ENCODE data around the gene UBASH3B. TPM values are rescaled to one million over a fixed set of nuclear protein-coding genes. Genes with fewer than 3 reads are reported as not detected.

UBASH3B gene
- total RNA-seq, 1 donor from 2014 or later, result 2.6 TPM

DNA sequence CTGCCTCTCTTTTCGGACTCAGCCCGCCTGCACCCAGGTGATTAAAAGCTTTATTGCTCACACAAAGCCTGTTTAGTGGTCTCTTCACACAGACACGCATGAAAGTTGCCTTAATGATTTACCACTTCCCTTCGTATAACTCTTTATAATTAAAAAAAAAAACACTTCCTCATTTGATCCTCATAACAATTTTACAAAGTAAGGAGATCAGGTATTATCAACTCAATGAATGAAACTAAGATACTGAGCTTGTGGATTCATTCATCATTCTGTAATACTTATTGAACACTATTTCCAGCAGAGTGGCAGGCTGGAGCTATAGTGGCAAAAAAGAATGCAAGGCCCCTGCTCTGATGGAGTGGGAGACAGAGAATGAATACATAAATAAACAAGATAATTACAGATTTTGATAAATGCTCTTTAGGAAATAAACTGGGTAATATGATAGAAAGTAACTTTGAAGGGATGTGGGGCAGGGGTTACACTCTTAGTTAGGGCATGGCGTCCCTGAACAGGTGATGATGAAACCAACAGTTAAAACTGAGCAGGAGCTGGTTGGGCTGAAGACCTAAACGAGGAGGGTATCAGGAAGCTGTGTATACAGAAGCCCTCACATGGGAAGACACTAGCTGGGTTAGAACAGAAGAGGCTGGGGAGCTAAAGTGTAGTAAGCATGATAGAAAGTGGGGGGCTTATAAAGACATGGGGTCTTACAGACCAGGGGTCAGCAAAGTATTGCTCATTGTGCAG lies 177.4 kb downstream of the UBASH3B start:
- Histone ChIP-seq H3K36me3 (no peaks in the 10 kb centered on the region), H3K4me3 (no peak overlapping the region), H3K9me3 (replicated peaks) (no peaks in the 10 kb centered on the region), H3K27me3 (ENCODE audit: low read depth) (peaks cover 20% of the 10 kb centered on the region), H3K4me1 (no peaks in the 10 kb centered on the region), H3K27ac (replicated peaks) (no peak overlapping the region)
- intact Hi-C loops (cut with micrococcal nuclease), result no loop called here
- TF ChIP-seq, protein P1, sequence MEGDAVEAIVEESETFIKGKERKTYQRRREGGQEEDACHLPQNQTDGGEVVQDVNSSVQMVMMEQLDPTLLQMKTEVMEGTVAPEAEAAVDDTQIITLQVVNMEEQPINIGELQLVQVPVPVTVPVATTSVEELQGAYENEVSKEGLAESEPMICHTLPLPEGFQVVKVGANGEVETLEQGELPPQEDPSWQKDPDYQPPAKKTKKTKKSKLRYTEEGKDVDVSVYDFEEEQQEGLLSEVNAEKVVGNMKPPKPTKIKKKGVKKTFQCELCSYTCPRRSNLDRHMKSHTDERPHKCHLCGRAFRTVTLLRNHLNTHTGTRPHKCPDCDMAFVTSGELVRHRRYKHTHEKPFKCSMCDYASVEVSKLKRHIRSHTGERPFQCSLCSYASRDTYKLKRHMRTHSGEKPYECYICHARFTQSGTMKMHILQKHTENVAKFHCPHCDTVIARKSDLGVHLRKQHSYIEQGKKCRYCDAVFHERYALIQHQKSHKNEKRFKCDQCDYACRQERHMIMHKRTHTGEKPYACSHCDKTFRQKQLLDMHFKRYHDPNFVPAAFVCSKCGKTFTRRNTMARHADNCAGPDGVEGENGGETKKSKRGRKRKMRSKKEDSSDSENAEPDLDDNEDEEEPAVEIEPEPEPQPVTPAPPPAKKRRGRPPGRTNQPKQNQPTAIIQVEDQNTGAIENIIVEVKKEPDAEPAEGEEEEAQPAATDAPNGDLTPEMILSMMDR (IDR thresholded peaks at IDR 0.05; ENCODE audit: borderline replicate concordance), result no peak
- no peak for DNase-seq

DNA sequence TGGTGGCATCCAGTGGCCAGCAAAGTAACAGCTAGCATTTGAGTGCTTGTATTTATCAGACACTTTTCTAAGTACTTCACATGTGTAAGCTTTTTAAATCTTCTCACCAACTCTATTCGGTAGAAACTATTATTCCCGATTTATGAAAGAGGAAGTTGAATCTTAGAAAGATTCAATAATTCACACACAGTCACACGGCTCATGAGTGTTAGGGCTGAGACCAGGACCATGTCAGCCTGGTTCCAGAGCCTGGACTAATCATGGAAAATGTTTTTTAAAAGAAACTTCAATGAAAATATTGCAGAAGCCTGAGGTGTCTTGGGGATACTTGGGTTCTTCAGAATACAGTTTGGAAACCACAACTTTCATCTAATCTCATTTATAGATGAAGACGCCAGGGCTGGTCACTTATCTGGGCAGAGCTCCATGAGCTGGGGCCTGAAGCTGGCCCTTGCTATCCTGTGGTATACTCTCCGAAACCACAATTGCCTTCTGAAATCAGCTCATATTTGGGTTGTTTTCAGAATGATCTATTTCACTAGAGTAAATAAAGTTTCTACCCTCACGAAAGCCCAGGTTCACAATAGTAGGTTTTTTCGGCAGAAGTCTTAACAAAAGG lies 178.4 kb downstream of the UBASH3B start:
- H3K4me3 ChIP-seq, result no peak overlapping the region
- H3K27me3 ChIP-seq (ENCODE audit: low read depth), result peaks cover 31% of the 10 kb centered on the region
- no peak overlapping the region for H3K27ac ChIP-seq (replicated peaks)
- TF ChIP-seq, protein P1 (IDR thresholded peaks at IDR 0.05; ENCODE audit: borderline replicate concordance), result no peak
- H3K9me3 ChIP-seq (replicated peaks), result no peaks in the 10 kb centered on the region
- H3K36me3 ChIP-seq, result no peaks in the 10 kb centered on the region
- no peaks in the 10 kb centered on the region for H3K4me1 ChIP-seq
- intact Hi-C loops (cut with micrococcal nuclease), result no loop called here
- no peak for DNase-seq

DNA sequence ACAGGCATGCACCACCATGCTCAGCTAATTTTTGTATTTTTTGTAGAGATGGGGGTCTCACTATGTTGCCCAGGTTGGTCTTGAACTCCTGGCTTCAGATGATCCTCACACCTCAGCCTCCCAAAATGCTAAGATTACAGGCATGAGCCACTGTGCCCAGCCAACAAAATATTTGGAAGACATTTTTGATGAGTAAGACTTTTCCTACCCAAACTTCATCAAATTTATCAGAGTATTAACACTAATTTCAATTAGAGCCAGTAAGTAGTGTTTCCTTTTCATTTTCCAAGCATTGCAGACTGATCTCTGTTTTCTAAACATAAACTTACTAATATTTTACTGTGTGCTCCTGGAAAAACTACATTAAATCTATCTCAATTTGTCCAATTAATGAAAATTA lies 181.4 kb downstream of the UBASH3B start:
- intact Hi-C loops (cut with micrococcal nuclease), result no loop called here
- no peak for DNase-seq

DNA sequence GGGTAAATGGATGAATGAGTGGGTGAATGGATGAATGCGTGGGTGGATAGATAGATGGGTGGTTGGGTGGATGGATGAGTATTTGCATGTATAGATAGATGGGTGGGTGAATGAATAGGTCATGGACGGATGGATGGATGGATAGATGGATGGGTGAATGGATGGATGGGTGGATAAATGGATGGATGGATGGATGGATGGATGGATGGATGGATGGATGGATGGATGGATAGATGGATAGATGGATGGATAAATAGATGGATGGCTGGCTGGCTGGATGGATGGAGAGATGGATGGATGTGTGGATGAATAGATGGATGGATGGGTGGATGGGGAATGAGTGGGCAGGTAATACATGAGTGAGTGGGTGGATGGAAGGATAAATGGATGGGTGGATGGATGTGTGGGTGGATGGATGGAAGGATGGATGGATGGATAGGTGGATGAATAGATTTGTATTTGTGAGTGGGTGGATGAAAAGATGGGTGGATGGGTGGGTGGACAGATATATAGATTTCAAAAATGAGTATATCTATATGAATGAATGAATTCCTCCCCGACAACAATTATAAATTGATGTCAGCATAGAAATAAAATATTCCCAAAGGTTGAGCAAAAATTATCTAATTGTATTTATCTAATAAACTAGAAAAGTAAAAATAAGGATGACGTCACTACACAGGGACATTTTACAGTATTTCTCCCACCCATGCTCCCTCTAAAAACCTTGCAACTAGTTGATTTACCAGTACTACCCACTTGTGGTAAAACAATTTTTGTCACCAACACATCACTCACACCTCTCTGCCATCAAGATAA lies 182.2 kb downstream of the UBASH3B start:
- H3K36me3 ChIP-seq, result no peaks in the 10 kb centered on the region
- intact Hi-C loops (cut with micrococcal nuclease), result no loop called here
- no peak overlapping the region for H3K27ac ChIP-seq (replicated peaks)
- TF ChIP-seq, protein P1 (IDR thresholded peaks at IDR 0.05; ENCODE audit: borderline replicate concordance), result no peak
- peaks cover 47% of the 10 kb centered on the region for H3K27me3 ChIP-seq (ENCODE audit: low read depth)
- DNase-seq, result no peak
- H3K4me3 ChIP-seq, result no peak overlapping the region
- H3K4me1 ChIP-seq, result no peaks in the 10 kb centered on the region
- H3K9me3 ChIP-seq (replicated peaks), result no peaks in the 10 kb centered on the region

More for the DNA sequence above, 181.4 kb downstream of the UBASH3B start:
- Histone ChIP-seq H3K4me1 (no peaks in the 10 kb centered on the region), H3K4me3 (no peak overlapping the region), H3K27me3 (ENCODE audit: low read depth) (peaks cover 41% of the 10 kb centered on the region), H3K36me3 (no peaks in the 10 kb centered on the region), H3K9me3 (replicated peaks) (no peaks in the 10 kb centered on the region), H3K27ac (replicated peaks) (no peak overlapping the region)
- TF ChIP-seq, protein P1 (IDR thresholded peaks at IDR 0.05; ENCODE audit: borderline replicate concordance), result no peak

DNA sequence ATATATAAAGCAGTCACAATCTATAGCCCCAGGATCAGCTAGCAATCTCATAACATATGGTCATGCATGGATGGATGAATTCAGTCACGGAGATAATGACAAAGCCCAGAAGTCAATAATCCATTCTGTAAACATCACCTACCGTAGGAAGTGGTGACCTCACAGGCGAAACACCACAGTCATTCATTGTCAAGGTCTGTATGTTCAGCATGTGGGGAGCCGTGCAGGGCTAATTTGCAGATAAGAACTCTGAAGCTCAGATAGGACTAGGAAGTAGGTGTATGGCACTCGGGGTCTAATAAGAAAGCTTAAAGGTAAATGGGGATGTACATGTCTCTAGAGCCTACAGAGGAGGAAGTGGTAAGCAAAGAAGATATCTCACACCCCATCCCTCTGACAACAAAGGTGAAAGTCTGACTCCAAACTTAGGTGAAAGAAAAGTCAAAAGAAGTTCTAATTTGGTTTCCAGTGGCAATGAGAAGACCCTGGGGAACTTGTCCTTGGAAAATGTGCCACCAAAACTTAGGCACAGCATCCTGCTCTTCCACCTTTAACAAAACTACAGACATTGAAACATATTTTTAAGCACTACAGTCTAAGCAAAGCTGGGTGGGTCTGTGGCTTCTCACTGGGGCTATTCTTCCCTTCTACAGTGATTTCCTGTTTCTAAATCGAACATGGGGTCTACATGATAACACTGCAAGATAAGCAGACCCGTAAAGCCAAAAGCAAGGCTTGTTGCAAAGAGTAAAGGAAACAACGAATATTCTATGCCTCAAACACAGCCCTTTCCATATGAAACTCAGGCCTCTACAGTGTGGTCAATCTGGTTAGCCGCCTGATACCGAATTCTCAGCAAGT lies 188.0 kb downstream of the UBASH3B start:
- intact Hi-C loops (cut with micrococcal nuclease), result no loop called here

More for the DNA sequence above, 188.0 kb downstream of the UBASH3B start:
- TF ChIP-seq, protein P1 (IDR thresholded peaks at IDR 0.05; ENCODE audit: borderline replicate concordance), result no peak
- H3K36me3 ChIP-seq, result no peaks in the 10 kb centered on the region
- H3K4me3 ChIP-seq, result no peak overlapping the region
- H3K4me1 ChIP-seq, result no peaks in the 10 kb centered on the region
- H3K27ac ChIP-seq (replicated peaks), result no peak overlapping the region
- peaks cover 21% of the 10 kb centered on the region for H3K27me3 ChIP-seq (ENCODE audit: low read depth)
- H3K9me3 ChIP-seq (replicated peaks), result no peaks in the 10 kb centered on the region
- DNase-seq, result no peak

All from left ventricle myocardium inferior (tissue), 1 donor.